PC-9 (cell line): Measurements from ENCODE around the gene SNX18.

Experiments used
- EZH2 ChIP-seq: fragments of 200-600 bp; sonication (generic); IDR thresholded peaks from 2 replicates; pipeline ENCODE4 v1.8.0; 2017; ENCODE audit warnings: antibody characterized with exemption, low read depth
- TF ChIP-seq, protein P1 (sequence below): fragments of 200-600 bp; sonication (generic); conservative IDR thresholded peaks from 2 replicates; pipeline ENCODE4 v1.6.1; 2017; ENCODE audit warnings: mixed run types, antibody characterized with exemption, mild to moderate bottlenecking, moderate library complexity

DNA sequence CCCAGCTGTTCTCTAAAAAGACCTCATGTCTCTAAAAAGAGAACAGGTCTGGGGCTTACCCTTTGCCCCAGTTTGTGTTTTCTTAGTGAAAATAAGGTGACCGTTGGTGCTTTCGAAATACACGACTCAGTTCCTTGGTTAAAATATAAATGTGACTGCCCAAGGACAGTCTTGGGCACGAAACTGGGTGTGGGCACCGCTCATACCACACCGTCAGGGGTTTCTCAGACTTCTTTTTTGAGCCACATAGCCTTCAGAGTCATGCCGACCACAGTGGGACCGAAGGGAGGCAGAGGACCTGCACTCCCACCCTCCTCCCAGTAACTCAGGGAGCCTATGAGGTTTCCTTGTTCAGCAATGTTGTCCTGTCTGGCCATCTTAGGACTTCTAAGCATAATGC lies 6.5 kb downstream of the SNX18 start:
- no peak for TF ChIP-seq EZH2
- TF ChIP-seq, protein P1, sequence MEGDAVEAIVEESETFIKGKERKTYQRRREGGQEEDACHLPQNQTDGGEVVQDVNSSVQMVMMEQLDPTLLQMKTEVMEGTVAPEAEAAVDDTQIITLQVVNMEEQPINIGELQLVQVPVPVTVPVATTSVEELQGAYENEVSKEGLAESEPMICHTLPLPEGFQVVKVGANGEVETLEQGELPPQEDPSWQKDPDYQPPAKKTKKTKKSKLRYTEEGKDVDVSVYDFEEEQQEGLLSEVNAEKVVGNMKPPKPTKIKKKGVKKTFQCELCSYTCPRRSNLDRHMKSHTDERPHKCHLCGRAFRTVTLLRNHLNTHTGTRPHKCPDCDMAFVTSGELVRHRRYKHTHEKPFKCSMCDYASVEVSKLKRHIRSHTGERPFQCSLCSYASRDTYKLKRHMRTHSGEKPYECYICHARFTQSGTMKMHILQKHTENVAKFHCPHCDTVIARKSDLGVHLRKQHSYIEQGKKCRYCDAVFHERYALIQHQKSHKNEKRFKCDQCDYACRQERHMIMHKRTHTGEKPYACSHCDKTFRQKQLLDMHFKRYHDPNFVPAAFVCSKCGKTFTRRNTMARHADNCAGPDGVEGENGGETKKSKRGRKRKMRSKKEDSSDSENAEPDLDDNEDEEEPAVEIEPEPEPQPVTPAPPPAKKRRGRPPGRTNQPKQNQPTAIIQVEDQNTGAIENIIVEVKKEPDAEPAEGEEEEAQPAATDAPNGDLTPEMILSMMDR, result no peak
